Liver (tissue), 9 donors: ENCODE results near the gene MTHFD1L. TPM values are rescaled to one million over a fixed set of nuclear protein-coding genes. Genes with fewer than 3 reads are reported as not detected.

Experiments
- DNase-seq: peaks from one replicate; pipeline ENCODE4 v3.0.0-alpha.2; 2017; ENCODE audit warnings: low spot score
- H3K27ac ChIP-seq, 2 donors: one replicate each; pipeline ENCODE4 v1.7.0; 2013; ENCODE audit warnings: inconsistent platforms in 2 of 2, low read length in 2 of 2, control low read depth in 1 of 2, low read depth in 1 of 2, mild to moderate bottlenecking in 1 of 2
- H3K27me3 ChIP-seq, 4 donors: one replicate each; pipeline versions ENCODE4 v1.6.1 to v1.7.0; 2013; ENCODE audit warnings: low read length in 3 of 4, inconsistent platforms in 1 of 4, mild to moderate bottlenecking in 1 of 4, moderate library complexity in 1 of 4; ENCODE audit not compliant: control insufficient read depth in 4 of 4, insufficient read depth in 4 of 4
- H3K36me3 ChIP-seq, 4 donors: one replicate each; pipeline versions ENCODE4 v1.6.1 to v1.7.0; 2013; ENCODE audit warnings: low read length in 3 of 4, mild to moderate bottlenecking in 3 of 4, low read depth in 1 of 4, moderate library complexity in 1 of 4; ENCODE audit not compliant: control insufficient read depth in 4 of 4, insufficient read depth in 3 of 4
- H3K4me1 ChIP-seq, 4 donors: one replicate each; pipeline versions ENCODE4 v1.6.1 to v1.7.0; 2013; ENCODE audit warnings: low read length in 3 of 4, mild to moderate bottlenecking in 3 of 4, moderate library complexity in 1 of 4; ENCODE audit not compliant: control insufficient read depth in 4 of 4, insufficient read depth in 4 of 4
- H3K4me3 ChIP-seq, 3 donors: one replicate each; pipeline versions ENCODE4 v1.6.1 to v1.7.0; 2013; ENCODE audit warnings: low read length in 3 of 3, control low read depth in 1 of 3, low read depth in 1 of 3, mild to moderate bottlenecking in 1 of 3
- H3K9ac ChIP-seq, 2 donors: one replicate each; pipeline ENCODE4 v1.7.0; 2013; ENCODE audit warnings: low read length in 2 of 2, mild to moderate bottlenecking in 2 of 2, moderate library complexity in 2 of 2, control low read depth in 1 of 2, low read depth in 1 of 2
- H3K9me3 ChIP-seq, 4 donors: one replicate each; pipeline versions ENCODE4 v1.6.1 to v1.7.0; 2013; ENCODE audit warnings: low read length in 3 of 4; ENCODE audit not compliant: control insufficient read depth in 4 of 4
- ATF3 ChIP-seq: IDR thresholded peaks from 2 replicates; pipeline ENCODE4 v1.6.1; 2016; ENCODE audit warnings: antibody characterized with exemption
- CTCF ChIP-seq: fragments of 150-350 bp; IDR thresholded peaks from 2 replicates; pipeline ENCODE4 v1.5.1; 2017; ENCODE audit warnings: improper control_type of control experiment, low read depth, low read length; ENCODE audit not compliant: missing input control
- EGR1 ChIP-seq, 2 donors: IDR thresholded peaks; 2 replicates each; pipeline ENCODE4 v1.6.1; 2016 to 2018; ENCODE audit warnings: antibody characterized with exemption in 2 of 2, low read depth in 2 of 2
- FOXA1 ChIP-seq: IDR thresholded peaks from 2 replicates; pipeline ENCODE4 v1.6.1; 2016; ENCODE audit warnings: antibody characterized with exemption
- FOXA2 ChIP-seq: IDR thresholded peaks from 2 replicates; pipeline ENCODE4 v1.6.1; 2016; ENCODE audit warnings: antibody characterized with exemption
- GABPA ChIP-seq, 2 donors: IDR thresholded peaks in 1 of 2; conservative IDR thresholded peaks in 1 of 2; 2 replicates each; pipeline ENCODE4 v1.6.1; 2016; ENCODE audit warnings: antibody characterized with exemption in 2 of 2, mild to moderate bottlenecking in 1 of 2, moderate library complexity in 1 of 2
- HNF4A ChIP-seq, 2 donors: conservative IDR thresholded peaks; 2 replicates each; pipeline ENCODE4 v1.6.1; 2016; ENCODE audit warnings: antibody characterized with exemption in 2 of 2, mild to moderate bottlenecking in 2 of 2
- HNF4G ChIP-seq: IDR thresholded peaks from 2 replicates; pipeline ENCODE4 v1.6.1; 2016; ENCODE audit warnings: antibody characterized with exemption
- JUND ChIP-seq, 2 donors: IDR thresholded peaks; 2 replicates each; pipeline ENCODE4 v1.6.1; 2016; ENCODE audit warnings: antibody characterized with exemption in 2 of 2
- NR2F2 ChIP-seq: IDR thresholded peaks from 2 replicates; pipeline ENCODE4 v1.6.1; 2016; ENCODE audit warnings: antibody characterized with exemption
- RAD21 ChIP-seq, 2 donors: IDR thresholded peaks; 2 replicates each; pipeline ENCODE4 v1.6.1; 2016; ENCODE audit warnings: antibody characterized with exemption in 2 of 2, mild to moderate bottlenecking in 2 of 2
- REST ChIP-seq: IDR thresholded peaks from 2 replicates; pipeline ENCODE4 v1.6.1; 2016; ENCODE audit warnings: antibody characterized with exemption, mild to moderate bottlenecking
- RXRA ChIP-seq, 2 donors: IDR thresholded peaks; 2 replicates each; pipeline ENCODE4 v1.6.1; 2017 to 2018; ENCODE audit warnings: antibody characterized with exemption in 2 of 2, mild to moderate bottlenecking in 1 of 2
- SP1 ChIP-seq: IDR thresholded peaks from 2 replicates; pipeline ENCODE4 v1.6.1; 2018; ENCODE audit warnings: antibody characterized with exemption, mild to moderate bottlenecking
- TAF1 ChIP-seq: conservative IDR thresholded peaks from 2 replicates; pipeline ENCODE4 v1.6.1; 2016; ENCODE audit warnings: antibody characterized with exemption, mild to moderate bottlenecking
- YY1 ChIP-seq: IDR thresholded peaks from 2 replicates; pipeline ENCODE4 v1.6.1; 2016; ENCODE audit warnings: antibody characterized with exemption, mild to moderate bottlenecking
- ZBTB33 ChIP-seq: IDR thresholded peaks from 2 replicates; pipeline ENCODE4 v1.6.1; 2016; ENCODE audit warnings: antibody characterized with exemption
- WGBS: extraction: QIAGEN DNeasy Blood & Tissue Kit; methylation state at CpG from one replicate; pipeline ENCODE4 v1.1.7; 2013; 5-methylcytosine and 5-hydroxymethylcytosine counted together
- polyA plus RNA-seq, 2 donors: library from polyadenylated mRNA; stranded (reverse) in 1 of 2; unstranded in 1 of 2; fragments of 200-250 nt in 1 of 2; fragments of >200 nt in 1 of 2; fragmentation: Nextera tagmentation in 1 of 2; extraction: Ambion mirVana in 1 of 2; gene quantifications; one replicate each; pipeline versions ENCODE4 v1.2.1 to v1.2.3, GENCODE V29; 2013 to 2015
- total RNA-seq, 2 donors: library from RNA; depleted of rRNA; stranded (reverse); fragments of >200 nt; gene quantifications; one replicate each; pipeline ENCODE4 v1.2.3, GENCODE V29; 2014
- donor health status: healthy.
- donor health status: healthy.
- donor health status: healthy.
- donor health status: healthy.
- donor health status: healthy.

The MTHFD1L gene
- total and polyA plus RNA-seq, 4 donors: 2.0 to 7.7 (median 2.8) TPM

GRCh38 chr6:150891888-150892485, 26.5 kb downstream of the MTHFD1L start:
- TF ChIP-seq REST: no peak
- peak in 1 of 2 donors; percentile 8 for TF ChIP-seq RXRA (IDR thresholded peaks at IDR 0.05)
- peak; percentile 95 to 96 for TF ChIP-seq RAD21 (IDR thresholded peaks at IDR 0.05)
- peak; percentile 90 for TF ChIP-seq CTCF
- TF ChIP-seq YY1: no peak
- H3K9me3 ChIP-seq: no peaks in the 10 kb centered on the region
- H3K36me3 ChIP-seq: no peaks in the 10 kb centered on the region
- no peaks in the 10 kb centered on the region for H3K27me3 ChIP-seq
- H3K4me1 ChIP-seq: peaks cover 0 to 5% (median 2%) of the 10 kb centered on the region in 4 donors
- H3K9ac ChIP-seq: no peak overlapping the region
- no peak overlapping the region for H3K27ac ChIP-seq
- no peak overlapping the region for H3K4me3 ChIP-seq
- peak; percentile 68 for DNase-seq
- WGBS: 22% methylated on average over 7 of the region's 7 CpGs

- Histone ChIP-seq H3K27me3 (no peaks in the 10 kb centered on the region), H3K36me3 (no peaks in the 10 kb centered on the region), H3K4me3 (no peak overlapping the region), H3K9ac (no peak overlapping the region), H3K4me1 (peaks cover 0 to 5% (median 2%) of the 10 kb centered on the region in 4 donors), H3K9me3 (no peaks in the 10 kb centered on the region), H3K27ac (no peak overlapping the region)
- TF ChIP-seq REST: no peak
- no peak for TF ChIP-seq EGR1 (IDR thresholded peaks at IDR 0.05; ENCODE audit: low read depth in 2 of 2)
- TF ChIP-seq ZBTB33: no peak
- TF ChIP-seq SP1: no peak
- TF ChIP-seq FOXA1: no peak
- TF ChIP-seq RXRA (IDR thresholded peaks at IDR 0.05): no peak
- no peak for TF ChIP-seq GABPA (IDR thresholded peaks at IDR 0.05 in 1 of 2, conservative IDR thresholded peaks at IDR 0.05 in 1 of 2)
- no peak for TF ChIP-seq JUND (IDR thresholded peaks at IDR 0.05)
- no peak for TF ChIP-seq NR2F2
- no peak for TF ChIP-seq HNF4A (conservative IDR thresholded peaks at IDR 0.05)
- TF ChIP-seq RAD21 (IDR thresholded peaks at IDR 0.05): no peak
- no peak for TF ChIP-seq TAF1
- TF ChIP-seq HNF4G: no peak
- TF ChIP-seq CTCF: no peak
- TF ChIP-seq FOXA2: no peak
- no peak for TF ChIP-seq ATF3
- TF ChIP-seq YY1: no peak
- DNase-seq: no peak
- WGBS: 93% methylated on average over 8 of the region's 8 CpGs
These were observed 28.8 kb downstream of the MTHFD1L start for GRCh38 chr6:150894191-150894744.
